D341Med (cell line): Measurements from ENCODE around the gene ARMC3.
A peak's percentile ranks its signal among the peaks of the same experiment; 100 is the strongest.
"Not testable (repeated sequence)": the region's sequence is repeated elsewhere in the genome, so short reads cannot be mapped to it uniquely, and the experiment has no call there.

Experiments
- DNase-seq: peaks from one replicate; pipeline ENCODE4 v3.0.0; 2012; ENCODE audit warnings: low spot score

ARMC3 gene

GRCh38 chr10:23047201-23048050 lies 119.6 kb downstream of the ARMC3 start:
- no peak for DNase-seq

GRCh38 chr10:23048191-23048590 lies 120.3 kb downstream of the ARMC3 start:
- DNase-seq: no peak

GRCh38 chr10:23051278-23051677 lies 123.4 kb downstream of the ARMC3 start:
- no peak for DNase-seq

- DNase-seq: no peak
Measured at GRCh38 chr10:23051855-23052331, 124.0 kb downstream of the ARMC3 start.

DNA sequence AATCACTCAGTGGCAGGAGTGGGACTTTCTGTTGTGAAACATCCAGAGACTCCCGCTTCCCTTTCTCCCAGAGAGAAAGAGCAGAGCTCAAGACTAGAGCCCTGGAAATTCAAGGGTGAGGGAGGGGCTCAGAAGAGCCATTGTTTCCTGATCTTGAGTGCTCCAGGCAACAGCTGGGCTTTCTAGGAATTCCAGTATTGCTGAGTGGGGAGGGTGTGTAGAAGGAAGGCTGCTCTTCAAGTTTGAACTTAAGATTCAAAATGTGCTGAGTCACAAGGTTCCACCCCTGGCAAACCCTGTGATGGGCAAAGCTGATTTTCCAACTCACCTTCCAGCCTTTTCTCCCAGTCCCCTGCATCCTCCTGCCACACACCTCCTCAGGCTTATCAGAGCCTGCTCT lies 125.2 kb downstream of the ARMC3 start:
- DNase-seq: no peak

- DNase-seq: no peak
Measured at GRCh38 chr10:23055424-23056185, 127.8 kb downstream of the ARMC3 start.

DNA sequence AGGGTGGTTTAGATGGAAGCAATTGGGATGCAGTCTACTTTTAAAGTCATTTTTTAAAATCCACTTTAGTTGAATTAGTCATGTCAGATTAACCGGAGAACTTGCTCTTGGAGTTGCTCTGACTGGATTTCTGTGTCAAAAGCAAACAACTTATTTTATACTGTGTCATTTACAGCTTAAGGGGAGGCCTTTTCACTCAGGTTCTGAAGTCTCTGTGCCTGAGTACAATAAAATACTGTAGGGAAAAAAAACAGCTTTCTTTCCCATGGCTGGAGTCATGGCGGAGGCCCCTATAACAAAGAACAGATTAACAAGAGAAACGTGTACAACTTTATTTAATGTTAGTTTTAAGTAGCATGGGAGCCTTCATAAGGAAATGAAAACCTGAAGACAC lies 128.3 kb downstream of the ARMC3 start:
- DNase-seq: no peak

GRCh38 chr10:23058366-23058765 lies 130.5 kb downstream of the ARMC3 start:
- no peak for DNase-seq

DNA sequence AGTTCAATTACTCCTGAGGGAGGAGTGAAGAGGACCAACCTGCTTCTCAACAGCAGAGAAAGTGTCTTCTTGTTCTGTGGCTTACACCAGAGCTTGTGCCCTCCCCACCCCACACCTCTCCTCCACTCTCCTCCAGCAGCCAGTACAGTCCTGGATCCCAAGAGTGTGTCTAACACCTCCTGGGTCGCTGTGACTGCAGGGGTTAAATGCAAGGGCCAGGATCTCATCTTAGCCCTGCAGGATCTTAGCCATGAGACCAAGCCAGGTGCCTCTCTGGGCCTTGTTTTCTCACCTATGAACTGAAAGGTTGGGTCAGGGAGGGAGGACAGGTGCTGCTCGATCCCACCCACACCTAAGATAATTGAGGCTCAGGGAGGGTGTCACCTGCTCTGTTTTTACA lies 133.1 kb downstream of the ARMC3 start:
- DNase-seq: no peak

DNA sequence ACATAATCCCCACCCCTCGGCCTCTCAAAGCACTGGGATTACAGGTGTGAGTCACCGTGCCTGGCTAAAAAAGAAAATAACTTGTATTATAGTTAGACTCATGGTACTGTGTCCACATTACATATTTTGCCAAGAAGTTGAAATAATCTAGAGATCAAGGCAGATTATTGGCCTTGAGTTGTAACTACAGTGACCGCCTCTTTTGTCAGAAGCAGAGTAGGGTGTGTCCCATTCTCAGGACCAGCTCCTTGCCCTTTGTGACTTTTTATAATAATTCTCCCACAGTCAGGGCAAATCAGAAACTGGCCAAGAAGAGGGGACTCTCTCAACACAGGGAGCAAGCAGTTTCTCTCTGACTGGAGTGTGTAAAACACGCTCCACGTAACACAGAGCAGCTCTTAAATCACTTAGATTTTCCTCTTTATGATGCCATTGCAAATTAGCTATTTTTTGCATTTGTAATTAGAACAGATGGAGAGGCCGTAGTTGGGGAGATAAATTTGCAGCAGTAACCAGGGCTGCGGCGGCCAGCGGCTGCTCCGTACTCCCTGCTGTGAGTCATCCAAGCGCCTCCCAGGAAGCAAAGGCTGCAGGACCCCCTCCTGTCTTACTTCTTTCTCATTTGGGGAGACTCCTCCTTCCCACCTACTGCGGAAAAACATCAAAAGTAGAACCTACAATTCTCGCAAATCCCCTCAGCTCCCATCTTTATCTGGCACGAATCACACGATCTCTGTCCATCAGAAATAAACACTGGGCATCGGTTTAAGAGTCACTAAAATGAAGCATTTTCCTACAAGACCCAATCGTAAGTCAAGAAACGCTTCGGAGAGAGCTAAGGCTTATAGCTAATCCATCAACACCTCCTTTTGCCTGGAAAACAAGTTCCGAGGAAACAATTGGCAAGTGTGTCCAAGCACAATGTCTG lies 135.5 kb downstream of the ARMC3 start:
- DNase-seq: no peak

GRCh38 chr10:23063973-23064812 lies 136.3 kb downstream of the ARMC3 start:
- no peak for DNase-seq

GRCh38 chr10:23064813-23065114 lies 136.9 kb downstream of the ARMC3 start:
- not testable (repeated sequence) for DNase-seq

DNA sequence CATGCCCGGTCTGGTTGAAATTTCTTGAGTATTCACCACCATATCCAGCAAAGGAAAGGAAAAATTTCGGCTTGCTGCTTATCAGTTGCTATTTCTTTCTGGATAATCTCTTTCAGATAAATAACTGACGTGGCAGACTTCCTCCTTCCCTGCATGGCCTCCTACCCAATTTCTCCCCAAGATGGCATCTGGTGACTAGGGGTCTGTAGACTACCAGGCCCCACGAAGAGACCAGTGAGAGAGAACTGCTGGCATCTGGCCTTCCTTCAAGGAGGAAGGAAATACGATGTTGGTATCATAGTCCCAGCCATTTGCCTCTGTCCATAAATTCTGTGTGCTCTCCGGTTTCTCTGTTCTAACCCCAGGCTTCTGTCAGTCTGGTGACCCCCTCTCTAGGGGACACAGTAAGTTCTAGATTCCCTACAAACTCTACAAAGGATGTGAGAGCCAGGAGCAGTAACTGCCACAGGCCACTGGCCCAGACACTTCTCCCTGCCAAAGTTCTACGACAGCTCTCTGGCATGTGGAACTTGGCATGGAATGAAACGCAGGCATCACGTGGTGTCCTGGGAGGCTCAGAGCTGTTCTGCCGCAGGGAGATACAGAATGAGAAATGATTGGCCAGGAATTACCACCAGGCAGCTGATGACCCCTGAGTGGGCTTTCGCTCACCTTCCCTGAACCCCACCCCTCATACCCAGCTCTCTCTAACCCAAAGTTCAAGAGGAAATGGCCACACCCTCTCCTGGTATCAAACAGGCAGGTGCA lies 137.5 kb downstream of the ARMC3 start:
- no peak for DNase-seq

- DNase-seq: no peak
Measured at GRCh38 chr10:23067337-23067736, 139.5 kb downstream of the ARMC3 start.

DNA sequence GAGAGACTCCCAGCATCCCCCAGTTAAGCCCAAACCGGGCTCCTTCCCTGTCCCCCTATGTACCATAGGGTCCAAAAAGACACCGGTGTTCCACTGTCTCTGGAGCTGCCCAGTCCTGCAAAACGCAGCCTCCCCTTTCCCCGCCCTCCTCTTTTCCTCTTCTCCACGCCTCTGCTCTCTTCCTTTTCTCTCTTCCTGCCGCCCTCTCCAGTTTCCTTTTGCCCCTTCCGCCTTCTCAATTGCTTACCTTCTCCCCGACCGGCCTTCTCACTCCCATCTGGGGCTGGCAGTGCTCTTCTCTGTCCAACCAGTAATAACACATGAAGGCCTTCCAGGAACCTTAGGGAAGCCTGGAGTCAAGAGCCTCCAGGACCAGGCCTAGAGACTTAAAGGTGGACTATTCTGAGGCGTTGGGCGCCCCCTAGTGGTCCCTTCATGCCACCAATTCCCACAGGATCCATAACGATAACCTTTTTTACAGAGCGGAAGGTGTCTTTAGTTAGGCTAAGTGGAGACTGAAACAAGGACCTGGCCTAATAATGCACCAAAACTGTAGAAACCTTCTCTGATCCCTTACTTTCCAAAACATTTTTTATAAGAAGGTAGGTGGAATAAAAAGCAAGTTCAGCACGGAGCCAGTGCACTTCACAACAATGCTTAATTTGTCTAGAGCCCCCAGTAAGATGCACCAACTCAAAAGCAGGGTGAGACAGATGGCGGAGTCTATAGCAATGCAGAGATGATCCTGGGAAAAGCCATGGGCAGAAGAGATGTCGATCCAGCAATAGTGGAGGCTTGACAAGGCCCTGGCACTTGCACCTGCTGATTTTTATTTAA lies 140.3 kb downstream of the ARMC3 start:
- peak; percentile 75 for DNase-seq

DNA sequence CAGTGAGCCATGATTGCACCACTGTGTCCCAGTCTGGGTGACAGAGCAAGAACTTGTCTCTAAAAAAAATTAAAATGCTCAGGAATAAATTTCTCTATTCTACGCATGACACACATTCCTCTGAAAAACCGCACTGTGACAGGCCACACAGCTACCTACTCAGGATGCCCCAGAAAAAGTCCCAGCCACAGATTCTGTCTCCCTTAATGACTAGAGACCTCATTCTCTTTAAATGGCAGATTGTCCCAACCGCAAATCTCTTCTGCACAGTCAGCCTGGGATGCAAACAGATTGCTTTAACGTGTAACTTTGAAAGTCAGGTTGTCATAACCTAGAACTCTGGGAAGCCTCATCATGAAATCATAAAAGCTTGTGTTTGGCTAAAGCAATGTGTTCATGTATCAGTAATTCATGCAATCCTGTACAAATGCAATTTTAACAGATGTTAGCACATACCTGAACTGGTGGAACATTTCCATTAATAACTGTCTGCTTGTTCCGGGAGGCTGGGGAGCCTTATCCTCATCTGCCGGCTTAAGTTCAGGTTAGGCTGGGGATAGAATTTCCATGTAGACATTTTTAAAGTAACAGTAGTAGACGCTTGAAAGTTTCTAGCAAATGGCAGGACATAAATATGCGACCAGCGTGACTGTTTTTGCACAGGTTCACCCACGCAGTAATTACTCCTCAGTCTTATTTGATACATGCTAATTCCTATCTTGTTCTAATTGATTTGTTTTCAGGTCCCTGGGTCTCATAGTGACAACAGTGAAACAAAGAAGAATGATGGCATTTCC lies 141.4 kb downstream of the ARMC3 start:
- no peak for DNase-seq

- DNase-seq: not testable (repeated sequence)
Measured at GRCh38 chr10:23070092-23070912, 142.4 kb downstream of the ARMC3 start.

GRCh38 chr10:23070913-23071218 lies 143.0 kb downstream of the ARMC3 start:
- no peak for DNase-seq
